HG03060 (cell line): ENCODE data around the gene MSI2.

ENCODE experiments used
- ATAC-seq: cut with Tn5 transposase; IDR thresholded peaks from one replicate; pipeline ENCODE4 v1.9.1; 2021; ENCODE audit warnings: low read depth, moderate number of reproducible peaks; ENCODE audit not compliant: unreplicated experiment

The MSI2 gene

GRCh38 chr17:57313097-57313835, 56.9 kb downstream of the MSI2 start:
- no peak for ATAC-seq

- ATAC-seq = no peak
These were observed 59.0 kb downstream of the MSI2 start for GRCh38 chr17:57315061-57316015.

- no peak for ATAC-seq
These were observed 60.0 kb downstream of the MSI2 start for GRCh38 chr17:57316361-57316760.

GRCh38 chr17:57317079-57317478, 60.8 kb downstream of the MSI2 start:
- ATAC-seq = no peak

- no peak for ATAC-seq
These were observed 62.6 kb downstream of the MSI2 start for GRCh38 chr17:57318913-57319312.

GRCh38 chr17:57319806-57320205, 63.5 kb downstream of the MSI2 start:
- no peak for ATAC-seq

GRCh38 chr17:57323391-57323790, 67.1 kb downstream of the MSI2 start:
- ATAC-seq = no peak

GRCh38 chr17:57324060-57324459, 67.7 kb downstream of the MSI2 start:
- no peak for ATAC-seq

- ATAC-seq = no peak
These were observed 68.3 kb downstream of the MSI2 start for GRCh38 chr17:57324631-57325030.

- no peak for ATAC-seq
These were observed 70.0 kb downstream of the MSI2 start for GRCh38 chr17:57326336-57326735.

GRCh38 chr17:57326764-57327163, 70.4 kb downstream of the MSI2 start:
- ATAC-seq = no peak

GRCh38 chr17:57327176-57327970, 71.0 kb downstream of the MSI2 start:
- no peak for ATAC-seq

GRCh38 chr17:57328109-57328882, 72.0 kb downstream of the MSI2 start:
- ATAC-seq = no peak

- no peak for ATAC-seq
These were observed 73.3 kb downstream of the MSI2 start for GRCh38 chr17:57329380-57330214.

GRCh38 chr17:57330587-57330986, 74.3 kb downstream of the MSI2 start:
- ATAC-seq = no peak

GRCh38 chr17:57331423-57331822, 75.1 kb downstream of the MSI2 start:
- ATAC-seq = no peak

GRCh38 chr17:57332501-57332900, 76.2 kb downstream of the MSI2 start:
- no peak for ATAC-seq

- ATAC-seq = no peak
These were observed 79.0 kb downstream of the MSI2 start for GRCh38 chr17:57335195-57335792.

- ATAC-seq = no peak
These were observed 81.1 kb downstream of the MSI2 start for GRCh38 chr17:57337390-57337789.
